Astrocyte of the cerebellum (primary cell): Measurements from ENCODE around the gene SLC16A10.

Experiments
- DNase-seq: peaks from one replicate; pipeline ENCODE4 v3.0.0-alpha.2; 2011; ENCODE audit warnings: low read depth
- H3K4me3 ChIP-seq: 2 replicates; pipeline ENCODE4 v1.5.1; 2011; ENCODE audit warnings: mild to moderate bottlenecking, low read depth, low read length, moderate library complexity
- CTCF ChIP-seq: IDR thresholded peaks from 2 replicates; pipeline ENCODE4 v1.5.1; 2012; ENCODE audit warnings: low read length, low read depth, moderate library complexity, mild to moderate bottlenecking; ENCODE audit errors: missing control alignments
- in situ Hi-C: cut with HindIII; loops from 2 replicates; pipeline ENCODE4 v1.10.0; 2017; ENCODE audit warnings: low sequenced_read_pairs

SLC16A10 gene

GRCh38 chr6:111101987-111102386 lies 14.7 kb downstream of the SLC16A10 start:
- TF ChIP-seq CTCF, result no peak
- in situ Hi-C loops, result no loop called here
- H3K4me3 ChIP-seq, result no peak overlapping the region
- no peak for DNase-seq

- TF ChIP-seq CTCF, result no peak
- DNase-seq, result no peak
- H3K4me3 ChIP-seq, result no peak overlapping the region
- in situ Hi-C loops, result no loop called here
These were observed 18.3 kb downstream of the SLC16A10 start for GRCh38 chr6:111105578-111105977.

- in situ Hi-C loops, result no loop called here
- H3K4me3 ChIP-seq, result no peak overlapping the region
- TF ChIP-seq CTCF, result no peak
- no peak for DNase-seq
These were observed 20.3 kb downstream of the SLC16A10 start for GRCh38 chr6:111107589-111107988.

- H3K4me3 ChIP-seq, result no peak overlapping the region
- in situ Hi-C loops, result no loop called here
- no peak for TF ChIP-seq CTCF
- no peak for DNase-seq
These were observed 22.7 kb downstream of the SLC16A10 start for GRCh38 chr6:111110036-111110435.

GRCh38 chr6:111113336-111114086 lies 26.2 kb downstream of the SLC16A10 start:
- no peak overlapping the region for H3K4me3 ChIP-seq
- peak; percentile 33 for DNase-seq
- no peak for TF ChIP-seq CTCF
- in situ Hi-C loops, result no loop called here

- in situ Hi-C loops, result no loop called here
- DNase-seq, result no peak
- H3K4me3 ChIP-seq, result no peak overlapping the region
- TF ChIP-seq CTCF, result no peak
These were observed 26.8 kb downstream of the SLC16A10 start for GRCh38 chr6:111114087-111114443.

GRCh38 chr6:111114482-111114881 lies 27.2 kb downstream of the SLC16A10 start:
- H3K4me3 ChIP-seq, result no peak overlapping the region
- in situ Hi-C loops, result no loop called here
- no peak for TF ChIP-seq CTCF
- no peak for DNase-seq
